ENCODE measurements around the gene RBFOX2. TPM values are rescaled to one million over a fixed set of nuclear protein-coding genes. Genes with fewer than 3 reads are reported as not detected.

RBFOX2 gene
- total and polyA plus RNA-seq, 2 donors (not counting 3 experiments of a cell fraction or from before 2014, with no cell fraction given) = 125 to 142 TPM

- intact Hi-C loops (cut with micrococcal nuclease) (loop anchor here (5.0 kb wide), 1 partner anchor 40 kb away; no protein-coding TSS in a partner anchor), dilution Hi-C loops (cut with MboI; ENCODE audit: extremely low pct_ligation_motif_present, low sequenced_read_pairs) (no loop called here)
- Histone ChIP-seq H3K36me3 (ENCODE audit: control insufficient read depth in 2 of 2, extremely low read depth in 1 of 2, insufficient read depth in 2 of 2, low read length in 2 of 2) (no peaks in the 10 kb centered on the region), H3K27ac (ENCODE audit: insufficient read depth, low read depth, low read length) (no peak overlapping the region), H3K4me2 (ENCODE audit: insufficient read depth, low read length) (no peak overlapping the region), H3K4me3 (replicated peaks in 1 of 3; ENCODE audit: insufficient read depth in 1 of 3, low read depth in 1 of 3, low read length in 3 of 3) (no peak overlapping the region), H4K20me1 (replicated peaks; ENCODE audit: control insufficient read depth, extremely low read depth, insufficient read depth, low read length) (no peaks in the 10 kb centered on the region), H3K4me1 (ENCODE audit: control insufficient read depth, extremely low read depth, insufficient read depth, low read length) (peaks cover 28% of the 10 kb centered on the region), H2AFZ (ENCODE audit: low read depth, low read length) (no peak overlapping the region), H3K9ac (replicated peaks; ENCODE audit: extremely low read depth, insufficient read depth, low read length) (no peak overlapping the region), H3K79me2 (ENCODE audit: control insufficient read depth, insufficient read depth, low read length) (peaks cover 31% of the 10 kb centered on the region), H3K27me3 (ENCODE audit: control insufficient read depth in 2 of 2, insufficient read depth in 2 of 2, low read length in 2 of 2) (no peaks in the 10 kb centered on the region), H3K9me3 (replicated peaks; ENCODE audit: control insufficient read depth, insufficient read depth, low read length) (no peaks in the 10 kb centered on the region), H3K9me1 (replicated peaks; ENCODE audit: control insufficient read depth, extremely low read depth, insufficient read depth, low read length) (no peaks in the 10 kb centered on the region)
- no TSS peak for BruUV-seq (replicated peaks)
- FAIRE-seq (no peak), DNase-seq (ENCODE audit: low read depth, low spot score) (no peak)
- ChIA-PET POLR2A (no interaction called here), CTCF (interaction anchor here (0.7 to 2.5 kb wide), 6 partner anchors 18 to 224 kb away, joined by 3 to 9 read pairs (median 4); no protein-coding TSS in a partner anchor)
- TF ChIP-seq MAX (IDR thresholded peaks at IDR 0.05; ENCODE audit: insufficient read depth, insufficient read length) (no peak), EZH2 (IDR thresholded peaks at IDR 0.05; ENCODE audit: borderline replicate concordance, low read depth, low read length, severe bottlenecking) (no peak), JUN (IDR thresholded peaks at IDR 0.05; ENCODE audit: borderline replicate concordance, insufficient read depth, insufficient read length, low read depth) (no peak), GATA2 (IDR thresholded peaks at IDR 0.05; ENCODE audit: insufficient read depth, insufficient read length, low read depth, low read length) (no peak), CTCF (IDR thresholded peaks at IDR 0.05; ENCODE audit: extremely low read depth in 1 of 2, insufficient read depth in 1 of 2, low read depth in 1 of 2, low read length in 2 of 2) (no peak), MYC (IDR thresholded peaks at IDR 0.05; ENCODE audit: low read depth, low read length) (no peak), POLR2AphosphoS5 (IDR thresholded peaks at IDR 0.05; ENCODE audit: insufficient read depth, low read depth, low read length) (no peak), POLR2A (IDR thresholded peaks at IDR 0.05; ENCODE audit: low read depth, low read length) (no peak), FOS (IDR thresholded peaks at IDR 0.05; ENCODE audit: borderline replicate concordance, insufficient read depth, low read length) (no peak)
These were observed 186.6 kb downstream of the RBFOX2 start for GRCh38 chr22:35841907-35842518.
